HG03159 (cell line): Measurements from ENCODE around the gene MLC1.

Experiments
- ATAC-seq: cut with Tn5 transposase; IDR thresholded peaks from one replicate; pipeline ENCODE4 v1.9.1; 2021; ENCODE audit warnings: mild to moderate bottlenecking, moderate library complexity; ENCODE audit not compliant: unreplicated experiment

The MLC1 gene

DNA sequence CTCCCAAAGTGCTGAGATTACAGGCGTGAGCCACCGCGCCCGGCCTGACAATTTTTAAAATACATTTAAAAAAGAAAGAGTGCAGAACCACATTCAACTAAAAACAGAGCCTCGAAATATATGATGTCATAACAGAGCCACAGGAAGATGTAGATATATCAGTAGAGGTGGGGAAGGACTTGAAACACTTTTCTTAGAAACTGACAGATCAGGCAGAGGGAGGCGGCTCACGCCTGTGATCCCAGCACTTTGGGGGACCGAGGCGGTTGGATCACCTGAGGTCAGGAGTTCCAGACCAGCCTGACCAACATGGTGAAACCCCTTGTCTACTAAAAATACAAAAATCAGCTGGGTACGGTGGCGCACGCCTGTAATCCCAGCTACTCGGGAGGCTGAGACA, 7.0 kb downstream of the MLC1 start:
- no peak for ATAC-seq

DNA sequence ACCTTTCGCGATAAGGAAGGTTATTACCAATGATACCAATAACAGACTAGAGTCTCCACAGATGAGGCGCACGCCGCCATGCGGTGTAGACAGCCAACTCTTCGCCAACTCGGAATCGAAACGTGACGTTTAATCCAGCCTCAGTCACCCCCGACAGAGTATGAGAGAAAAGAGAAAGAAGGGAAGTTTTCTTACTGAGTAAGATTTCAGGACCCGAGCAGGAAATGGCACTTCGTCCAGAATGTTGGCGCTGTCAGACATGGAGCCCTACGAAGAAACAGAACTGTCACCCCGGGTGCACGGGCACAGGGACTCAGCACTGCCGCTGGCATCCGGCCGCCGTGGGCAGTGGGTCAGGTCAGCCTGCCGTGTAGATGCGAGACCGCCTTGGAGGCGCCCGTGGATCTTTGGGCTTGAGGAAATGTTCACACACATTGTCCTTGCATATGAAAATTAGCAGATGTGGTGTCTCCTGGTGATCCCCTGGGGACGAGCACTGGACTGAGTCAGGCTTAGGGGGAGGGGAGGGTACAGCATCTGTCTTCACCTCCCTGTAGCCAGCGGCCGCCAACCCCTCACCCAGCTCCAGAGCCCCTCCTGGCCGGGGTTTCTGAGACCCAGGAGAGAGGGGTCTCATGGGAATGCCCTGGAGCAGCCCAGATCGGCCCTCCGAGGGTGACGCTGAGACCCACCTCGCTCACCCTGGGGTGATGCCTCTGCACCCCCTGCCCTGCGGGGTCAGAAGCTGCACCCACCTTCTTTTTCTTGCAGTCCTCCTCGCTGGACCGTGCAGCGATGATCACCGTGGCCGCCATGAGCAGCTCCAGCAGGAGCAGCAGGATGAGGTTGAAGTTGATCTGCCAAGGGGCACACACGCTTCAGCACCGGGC, 8.3 kb downstream of the MLC1 start:
- ATAC-seq: no peak

DNA sequence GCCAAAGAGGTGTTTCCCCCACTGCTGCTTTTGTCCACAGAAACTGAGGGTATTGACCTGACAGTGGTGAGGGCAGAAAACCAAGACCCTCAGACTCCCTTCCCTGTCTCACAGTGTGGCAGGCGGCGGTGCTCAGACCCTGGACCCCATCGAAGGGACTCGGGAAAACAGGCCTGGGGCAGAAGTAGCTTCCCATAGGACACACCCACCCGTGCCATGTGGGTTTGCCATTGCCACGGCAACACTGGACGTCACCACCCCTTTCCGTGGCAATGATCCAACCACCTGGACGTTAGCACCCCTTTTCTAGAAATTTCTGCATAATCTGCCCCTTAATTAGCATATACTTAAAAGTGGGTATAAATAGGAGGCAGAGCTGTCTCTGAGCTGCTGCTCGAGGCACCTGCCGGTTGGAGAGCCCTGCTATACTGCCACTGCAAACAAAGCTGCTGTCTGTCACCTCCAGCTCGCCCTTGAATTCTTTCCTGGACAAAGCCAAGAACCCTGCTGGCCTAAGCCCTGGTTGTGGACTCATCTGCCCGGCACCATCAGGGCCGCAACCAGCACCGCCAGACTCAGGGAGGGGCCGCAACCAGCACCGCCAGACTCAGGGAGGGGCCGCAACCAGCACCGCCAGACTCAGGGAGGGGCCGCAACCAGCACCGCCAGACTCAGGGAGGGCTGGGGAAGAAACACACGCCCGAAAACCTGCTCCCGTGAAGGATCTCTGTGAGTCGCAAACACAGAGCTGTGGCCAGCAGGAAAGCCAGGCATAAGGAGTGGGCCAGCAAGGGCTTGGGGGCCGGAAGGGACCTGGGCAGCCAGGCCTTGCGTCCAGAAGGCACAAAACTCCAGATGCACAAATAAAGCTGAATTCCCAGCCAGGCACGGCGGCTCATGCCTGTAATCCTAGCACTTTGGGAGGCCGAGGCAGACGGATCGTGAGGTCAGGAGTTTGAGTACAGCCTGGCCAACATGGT, 10.4 kb downstream of the MLC1 start:
- ATAC-seq: no peak

DNA sequence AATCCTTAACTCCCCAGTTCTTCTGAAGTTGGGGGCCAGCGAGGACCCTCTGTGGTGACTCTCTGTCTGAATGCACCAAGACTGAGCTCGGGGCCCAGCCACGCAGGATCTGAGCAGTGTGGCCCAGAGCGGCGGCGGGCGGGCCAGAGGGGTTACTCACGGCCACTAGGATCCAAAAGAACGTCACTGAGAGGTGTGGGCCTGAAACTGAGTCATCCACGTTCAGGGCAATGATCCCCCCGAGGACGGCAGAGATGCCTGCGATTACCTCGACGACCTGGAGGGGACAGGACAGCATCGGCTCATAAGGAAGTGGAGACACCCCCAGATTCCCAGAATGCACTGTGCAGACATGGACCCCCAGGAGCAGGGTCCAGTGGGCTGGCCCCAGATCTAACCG, 11.2 kb downstream of the MLC1 start:
- ATAC-seq: no peak

DNA sequence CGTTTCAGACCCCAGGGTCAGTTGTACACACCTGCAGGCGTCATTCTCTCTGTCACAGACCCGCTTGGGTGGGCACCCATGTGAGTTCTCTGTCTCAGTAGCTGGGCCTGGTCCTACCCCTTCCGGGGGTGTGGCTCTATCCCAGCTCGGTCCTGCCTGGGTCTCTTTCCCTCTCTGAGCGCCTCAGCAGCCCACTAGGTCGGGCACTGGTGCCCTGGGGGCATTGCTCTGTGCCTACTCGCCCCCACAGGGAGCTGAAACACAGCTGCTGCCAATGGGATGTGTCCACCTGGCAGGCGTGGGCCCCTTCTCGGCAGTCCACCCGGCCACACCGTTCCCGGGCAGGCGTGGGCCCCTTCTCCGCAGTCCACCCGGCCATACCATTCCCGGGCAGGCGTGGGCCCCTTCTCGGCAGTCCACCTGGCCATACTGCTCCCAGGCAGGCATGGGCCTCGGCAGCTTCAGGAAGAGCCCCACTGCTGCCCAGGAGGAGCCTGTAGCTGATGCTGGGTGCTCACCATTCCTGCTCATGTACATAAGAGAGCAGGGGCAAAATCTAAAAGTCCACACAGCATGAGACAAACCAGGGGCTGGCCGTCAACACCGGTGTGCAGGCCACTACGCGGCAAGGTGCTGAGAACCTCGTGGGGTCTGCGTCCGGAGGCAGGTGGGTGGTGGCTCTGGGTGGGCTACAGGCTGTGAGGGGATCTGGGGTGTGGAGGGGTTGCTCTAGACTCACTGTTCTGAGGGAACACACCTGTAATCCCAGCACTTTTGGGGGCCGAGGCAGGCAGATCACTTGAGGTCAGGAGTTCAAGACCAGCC, 12.3 kb downstream of the MLC1 start:
- no peak for ATAC-seq

DNA sequence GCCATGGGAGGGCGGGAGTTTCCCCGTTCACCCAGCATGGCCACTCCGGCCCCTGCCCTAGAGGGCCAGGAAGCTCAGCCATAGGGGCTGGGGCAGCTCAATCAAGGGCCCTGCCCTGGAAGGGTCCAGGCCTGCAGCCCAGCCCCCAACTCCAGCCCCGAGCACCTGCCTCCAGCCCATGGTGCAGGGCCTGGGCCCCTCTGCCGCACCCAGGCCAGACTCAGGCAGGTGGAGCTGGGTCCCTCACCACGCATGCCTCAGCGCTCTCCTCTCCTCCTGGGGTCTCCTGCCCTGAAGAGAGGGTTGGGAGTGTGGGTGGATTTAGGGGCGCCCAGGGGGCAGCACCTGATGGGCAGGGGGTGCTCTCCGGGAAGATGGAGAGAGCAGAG, 13.1 kb downstream of the MLC1 start:
- no peak for ATAC-seq

DNA sequence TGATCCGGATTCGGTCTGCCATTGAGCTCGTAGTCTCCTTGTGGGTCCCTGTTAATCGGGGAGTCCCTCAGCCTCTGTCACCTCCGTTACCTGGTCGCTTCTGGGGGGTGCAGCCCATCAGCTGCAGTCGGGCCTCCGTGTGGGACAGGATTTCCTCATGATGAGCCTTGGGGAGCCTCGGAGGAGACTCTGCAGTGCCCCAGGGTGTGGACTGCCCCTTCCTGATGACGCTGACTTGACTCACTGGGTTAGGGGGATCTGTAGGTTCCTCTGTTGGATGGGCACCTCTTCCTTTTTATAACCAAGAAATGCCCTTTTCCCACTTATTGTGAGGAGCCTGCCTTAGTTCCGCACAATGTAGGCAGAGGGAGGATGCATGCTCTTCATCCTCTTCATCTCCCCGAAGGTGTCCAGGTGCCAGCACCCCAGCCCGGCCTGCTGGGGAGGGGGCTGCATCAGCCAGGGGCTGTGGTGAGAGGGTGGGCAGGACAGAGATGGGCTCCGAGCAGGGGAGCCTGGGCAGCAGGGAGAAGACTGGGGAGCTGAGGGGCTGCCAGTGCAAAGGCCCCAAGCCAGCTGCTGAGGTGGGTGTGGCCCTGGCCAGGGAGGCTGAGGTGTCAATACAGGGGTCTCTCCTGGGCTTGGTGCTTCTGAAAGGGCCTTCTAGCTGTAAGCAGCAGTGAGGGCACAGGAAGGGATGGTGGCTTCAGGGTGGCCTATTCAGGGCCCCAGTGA, 13.6 kb downstream of the MLC1 start:
- ATAC-seq: no peak

DNA sequence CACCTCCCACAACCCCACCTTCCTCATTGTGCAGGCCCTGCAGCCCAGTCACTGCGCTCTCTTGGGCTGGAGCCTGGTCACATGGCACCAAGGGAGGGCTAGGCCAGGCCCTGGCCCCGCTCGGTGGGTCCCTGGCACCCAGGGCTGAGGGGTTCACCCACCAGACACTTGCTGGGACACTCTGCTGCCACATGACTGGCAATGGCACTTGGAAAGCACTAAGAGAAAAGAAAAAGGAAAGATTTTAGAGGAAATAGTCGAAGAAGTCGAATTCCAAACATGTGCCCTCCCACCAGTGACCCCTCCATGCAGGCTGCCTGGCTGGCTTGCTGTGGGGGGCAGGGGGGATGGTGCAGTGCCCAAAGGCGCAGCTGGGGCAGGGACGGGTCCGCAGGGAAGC, 14.9 kb downstream of the MLC1 start:
- no peak for ATAC-seq

DNA sequence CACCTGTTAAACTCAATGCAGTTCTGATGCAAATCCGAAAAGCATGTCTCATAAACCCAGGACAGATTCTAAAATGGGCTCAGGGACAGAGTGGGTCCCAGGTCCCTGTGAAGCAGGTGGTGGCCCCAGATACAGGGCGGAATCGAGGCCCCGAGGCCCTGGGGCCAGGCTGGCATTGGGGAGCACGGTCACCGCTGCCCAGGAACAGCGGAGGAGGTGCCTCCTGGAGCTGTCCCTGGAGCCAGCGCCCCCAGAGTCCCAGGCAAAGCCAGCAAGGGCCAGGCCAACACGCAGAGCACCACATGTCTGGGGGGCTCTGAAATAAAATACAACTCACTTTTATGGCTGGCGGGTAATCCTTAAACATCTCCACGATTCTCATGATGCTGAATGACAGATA, 17.1 kb downstream of the MLC1 start:
- no peak for ATAC-seq

DNA sequence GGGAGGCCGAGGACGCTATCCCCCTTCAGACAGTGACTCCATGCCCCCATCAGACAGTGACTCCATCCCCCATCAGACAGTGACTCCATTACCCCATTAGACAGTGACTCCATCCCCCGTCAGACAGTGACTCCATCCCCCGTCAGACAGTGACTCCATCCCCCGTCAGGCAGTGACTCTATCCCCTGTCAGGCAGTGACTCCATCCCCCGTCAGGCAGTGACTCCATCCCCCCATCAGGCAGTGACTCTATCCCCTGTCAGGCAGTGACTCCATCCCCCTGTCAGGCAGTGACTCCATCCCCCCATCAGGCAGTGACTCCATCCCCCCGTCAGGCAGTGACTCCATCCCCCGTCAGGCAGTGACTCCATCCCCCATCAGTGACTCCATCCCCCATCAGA, 18.0 kb downstream of the MLC1 start:
- ATAC-seq: no peak

DNA sequence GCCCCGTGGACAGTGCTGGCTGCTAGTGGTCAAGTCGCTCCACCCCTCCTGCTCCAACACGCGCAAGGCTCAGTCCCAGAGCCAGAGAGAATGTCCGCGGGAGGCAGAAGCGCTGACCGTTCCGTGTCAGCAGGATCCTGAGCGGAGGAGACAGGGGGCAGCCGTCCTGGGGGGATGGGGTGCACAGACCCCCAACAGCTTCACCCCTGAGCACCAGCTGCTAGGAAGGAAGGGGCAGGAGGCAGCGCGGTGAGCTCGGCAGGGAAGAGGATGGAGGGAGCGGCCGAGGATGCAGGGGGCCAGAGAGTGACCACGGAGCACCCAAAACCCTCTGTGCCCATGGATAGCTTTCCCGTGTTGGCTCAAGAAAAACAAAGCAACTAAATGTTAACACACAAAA, 20.8 kb downstream of the MLC1 start:
- ATAC-seq: no peak

DNA sequence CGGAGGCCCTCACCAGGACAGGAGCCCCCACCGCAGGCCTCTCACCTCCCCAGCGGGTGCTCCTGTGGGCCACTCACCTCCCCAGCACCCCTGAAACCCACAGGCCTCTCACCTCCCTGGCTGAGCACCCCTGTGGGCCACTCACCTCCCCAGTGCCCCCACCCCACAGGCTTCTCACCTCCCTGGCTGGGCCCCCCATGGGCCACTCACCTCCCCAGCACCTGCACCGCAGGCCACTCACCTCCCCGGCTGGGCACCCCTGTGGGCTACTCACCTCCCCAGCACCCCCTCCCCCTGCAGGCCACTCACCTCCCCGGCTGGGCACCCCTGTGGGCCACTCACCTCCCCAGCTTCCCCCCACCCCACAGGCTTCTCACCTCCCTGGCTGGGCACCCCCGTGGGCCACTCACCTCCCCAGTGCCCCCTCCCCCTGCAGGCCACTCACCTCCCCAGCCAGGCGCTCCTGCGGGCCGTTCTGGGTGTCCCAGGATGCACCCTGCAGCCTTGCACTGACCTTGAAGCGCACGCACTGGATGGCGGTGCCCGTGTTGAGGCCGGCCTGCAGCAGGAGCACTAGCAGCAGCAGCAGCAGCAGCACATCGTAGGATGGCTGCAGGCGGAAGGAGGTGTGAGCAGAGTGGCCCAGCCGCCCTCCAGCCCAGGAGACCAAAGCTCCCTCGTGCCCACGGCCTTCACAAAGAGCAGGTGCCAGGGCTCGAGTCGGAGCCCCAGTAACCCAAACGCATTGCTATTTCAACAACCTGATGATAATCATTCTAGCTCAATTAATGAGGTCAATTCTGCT, 21.4 kb downstream of the MLC1 start:
- ATAC-seq: no peak

DNA sequence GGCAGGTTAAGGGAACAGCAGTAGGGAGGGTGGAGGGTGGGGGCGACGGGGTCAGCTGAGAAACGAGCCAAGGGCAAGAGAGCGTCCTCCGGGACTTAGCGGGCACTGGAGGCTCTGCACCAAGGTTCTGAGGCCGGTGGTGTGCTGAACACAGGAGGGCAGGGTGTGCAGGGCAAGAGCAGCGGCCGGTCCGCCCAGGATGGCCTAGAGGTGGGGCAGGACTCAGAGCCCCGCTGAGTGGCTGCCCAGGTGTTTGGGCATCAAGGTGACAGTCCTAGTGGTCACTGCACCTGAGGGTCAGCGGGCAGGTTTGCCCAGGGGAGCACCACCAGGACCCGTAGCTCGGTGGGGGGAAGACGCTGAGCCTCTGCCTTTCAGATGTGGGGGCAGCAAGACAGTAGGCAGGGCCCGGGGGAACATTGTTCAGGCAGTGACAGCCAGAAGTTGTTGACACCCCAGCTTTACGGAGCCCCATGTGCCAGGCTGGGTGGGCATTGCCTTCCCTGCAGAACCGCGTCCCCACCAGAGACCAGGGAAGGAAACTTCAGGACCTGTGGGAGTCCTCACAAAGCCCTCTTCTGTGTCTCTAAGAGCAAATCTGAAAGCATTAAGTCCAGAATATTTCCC, 22.6 kb downstream of the MLC1 start:
- ATAC-seq: no peak

DNA sequence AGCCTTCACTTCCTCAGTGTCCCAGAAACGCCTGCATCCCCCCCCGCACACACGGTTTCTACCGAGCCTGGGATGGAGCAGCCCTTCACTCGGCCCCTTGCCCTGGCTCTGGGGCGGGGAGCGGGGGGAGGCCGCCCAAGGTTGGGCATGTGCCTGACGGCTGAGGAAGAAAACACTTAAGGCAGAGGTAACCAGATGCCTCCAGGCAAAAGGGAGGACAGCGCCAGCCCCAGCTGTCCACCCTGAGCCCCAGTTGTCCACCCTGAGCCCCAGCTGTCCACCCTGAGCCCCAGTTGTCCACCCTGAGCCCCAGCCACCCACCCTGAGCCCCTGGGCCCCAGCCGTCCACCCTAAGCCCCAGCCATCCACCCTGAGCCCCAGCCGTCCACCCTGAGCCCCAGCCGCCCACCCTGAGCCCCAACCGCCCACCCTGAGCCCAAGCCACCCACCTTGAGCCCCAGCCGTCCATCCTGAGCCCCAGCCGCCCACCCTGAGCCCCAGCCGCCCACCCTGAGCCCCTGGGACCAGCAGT, 23.3 kb downstream of the MLC1 start:
- ATAC-seq: no peak

DNA sequence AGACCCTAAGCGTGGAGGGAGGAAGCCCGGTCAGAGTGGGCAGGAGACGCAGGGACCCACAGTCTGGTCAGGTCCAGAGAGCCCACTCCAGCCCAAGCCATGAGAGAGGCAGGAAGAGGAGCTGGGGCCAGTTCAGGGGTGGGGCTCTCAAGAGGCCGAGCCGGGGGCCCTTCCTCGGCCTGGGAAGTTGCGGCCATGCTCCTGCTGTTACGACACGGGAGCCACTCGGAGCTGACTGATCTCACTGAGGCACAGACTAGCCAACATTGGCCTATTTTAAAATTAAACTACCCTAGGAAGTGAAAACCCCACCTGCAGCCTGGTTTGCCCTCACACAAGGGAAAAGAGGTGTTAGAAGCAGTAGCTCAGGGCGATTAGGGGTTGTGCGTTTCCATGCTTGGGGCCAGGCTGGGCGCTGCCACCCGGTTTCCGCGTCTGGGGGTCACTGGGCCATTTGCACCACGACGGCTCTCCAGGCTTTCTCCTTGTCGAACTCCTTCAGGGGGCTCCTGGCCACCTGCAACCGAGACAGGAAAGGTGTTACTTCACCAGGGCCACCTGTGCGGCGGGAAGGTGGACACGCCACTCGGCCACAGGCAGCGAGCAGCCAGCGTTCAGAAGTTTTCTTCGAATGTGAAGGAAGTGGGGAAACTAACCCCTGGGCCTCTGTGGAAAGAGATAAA, 23.9 kb downstream of the MLC1 start:
- ATAC-seq: no peak

DNA sequence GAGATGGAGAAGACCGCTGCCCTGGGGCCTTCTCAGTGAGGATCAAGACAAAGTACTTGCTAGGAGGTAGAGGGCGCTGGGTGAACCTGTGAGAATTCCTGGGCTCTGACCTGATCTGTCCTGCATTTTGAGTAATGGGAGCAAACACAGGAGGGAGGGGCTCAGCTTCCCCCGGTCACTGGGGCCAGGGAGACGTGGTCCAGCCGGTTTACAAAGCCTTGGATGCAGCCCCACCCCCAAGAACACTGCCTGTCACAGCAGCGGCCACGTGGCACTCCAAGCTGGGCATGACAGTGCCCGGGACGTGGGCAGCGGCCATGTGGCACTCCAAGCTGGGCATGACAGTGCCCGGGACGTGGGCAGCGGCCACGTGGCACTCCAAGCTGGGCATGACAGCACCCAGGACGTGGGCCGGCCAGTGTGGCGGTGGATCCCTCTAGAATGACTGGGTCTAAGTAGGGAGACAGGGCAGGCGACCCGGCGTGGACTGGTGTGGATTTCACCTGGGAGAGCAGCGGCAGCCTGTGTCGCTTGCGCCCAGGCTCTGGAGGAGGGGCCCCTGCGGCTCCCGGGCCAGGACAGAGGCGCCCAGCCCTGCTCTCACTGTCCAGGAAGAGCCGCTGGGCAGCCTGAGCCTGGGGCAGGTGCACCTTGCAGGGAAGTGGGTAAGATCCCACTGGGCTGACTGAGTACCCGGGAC, 24.6 kb downstream of the MLC1 start:
- no peak for ATAC-seq

DNA sequence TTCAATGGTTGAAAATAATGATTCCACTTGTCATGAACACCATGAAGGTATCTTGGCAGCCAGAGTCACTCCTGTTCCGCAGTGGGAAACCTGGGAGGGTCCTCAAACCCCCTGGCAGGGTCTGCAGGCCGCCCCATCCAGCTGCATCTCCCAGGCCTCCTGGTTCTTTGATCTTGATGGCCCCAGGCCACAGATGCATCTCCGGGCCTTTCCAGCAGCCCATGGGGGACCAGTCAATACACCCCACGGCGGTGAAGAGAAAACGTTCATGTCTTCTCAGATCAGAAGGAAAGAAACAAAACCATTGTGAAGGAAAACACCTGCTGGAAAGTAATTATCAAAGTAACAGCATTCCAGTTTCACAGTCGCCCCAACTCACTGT, 25.4 kb downstream of the MLC1 start:
- ATAC-seq: no peak
